Measurements from ENCODE around the gene NSDHL. TPM values are rescaled to one million over a fixed set of nuclear protein-coding genes. Genes with fewer than 3 reads are reported as not detected.

NSDHL gene
- polyA plus RNA-seq, 2 of the 4 experiments (the other 2 are of a cell fraction) = 24.9 to 50.5 TPM

- 14% methylated on average over 3 of the region's 3 CpGs for WGBS (ENCODE audit: missing lambda C conversion rate)
- POLR2A ChIA-PET = interaction anchor here (1.6 kb wide), 1 partner anchor 9 kb away, joined by 3 read pairs; the partner anchor contains the start of genes CETN2 and NSDHL
- peak; percentile 66 to 76; a peak in 4 of 6 replicates for ATAC-seq
- CTCF ChIA-PET = interaction anchor here (0.6 to 3.0 kb wide), 17 partner anchors 9 to 1316 kb away, joined by 3 to 15 read pairs (median 4); partner anchors contain the start of genes CETN2 and NSDHL
- peak; percentile 47 to 54 for DNase-seq (ENCODE audit: low read depth in 1 of 2, low spot score in 1 of 2)
- TF ChIP-seq MAZ (IDR thresholded peaks at IDR 0.05; ENCODE audit: borderline replicate concordance, low read depth, low read length) = no peak
- no peak for TF ChIP-seq CHD2 (IDR thresholded peaks at IDR 0.05; ENCODE audit: low read length, partially characterized antibody)
- no peak for TF ChIP-seq CEBPB (IDR thresholded peaks at IDR 0.05)
- no peak for TF ChIP-seq EHF (CRISPR knock-in tag; IDR thresholded peaks at IDR 0.05)
- TF ChIP-seq EP300 (IDR thresholded peaks at IDR 0.05) = no peak
- peak; percentile 33; the same call in 2 of the 3 replicates for TF ChIP-seq SMC3 (IDR thresholded peaks at IDR 0.05)
- no peak for TF ChIP-seq HOXB13 (CRISPR knock-in tag; IDR thresholded peaks at IDR 0.05; ENCODE audit: low read depth)
- no peak for TF ChIP-seq HOXB5 (CRISPR knock-in tag; IDR thresholded peaks at IDR 0.05)
- no peak for TF ChIP-seq SREBF2 (IDR thresholded peaks at IDR 0.05)
- TF ChIP-seq JUNB (IDR thresholded peaks at IDR 0.05) = no peak
- TF ChIP-seq CBX8 (IDR thresholded peaks at IDR 0.05) = no peak
- no peak for TF ChIP-seq EHMT2 (IDR thresholded peaks at IDR 0.05; ENCODE audit: low read depth)
- TF ChIP-seq ELK1 (IDR thresholded peaks at IDR 0.05; ENCODE audit: low read depth, low read length) = no peak
- no peak for TF ChIP-seq ZFP36 (IDR thresholded peaks at IDR 0.05; ENCODE audit: borderline replicate concordance, partially characterized antibody)
- peak; percentile 56 for TF ChIP-seq CTCF (IDR thresholded peaks at IDR 0.05)
- TF ChIP-seq FOXS1 (CRISPR knock-in tag; IDR thresholded peaks at IDR 0.05) = no peak
- TF ChIP-seq NPAS2 (CRISPR knock-in tag; IDR thresholded peaks at IDR 0.05; ENCODE audit: borderline replicate concordance) = no peak
- TF ChIP-seq TP53 (CRISPR knock-in tag; IDR thresholded peaks at IDR 0.05) = no peak
- peak; percentile 59 to 67 for TF ChIP-seq RAD21 (conservative IDR thresholded peaks at IDR 0.05 in 1 of 2, IDR thresholded peaks at IDR 0.05 in 1 of 2)
- TF ChIP-seq E2F6 (IDR thresholded peaks at IDR 0.05; ENCODE audit: borderline replicate concordance, low read depth) = no peak
- no peak for TF ChIP-seq POLR2A (IDR thresholded peaks at IDR 0.05; ENCODE audit: low read length)
- no peaks in the 10 kb centered on the region for H3K4me1 ChIP-seq
- peak; percentile 97 for FAIRE-seq
- no peak overlapping the region for H3K27ac ChIP-seq
- no peaks in the 10 kb centered on the region for H3K9me3 ChIP-seq
- no peak overlapping the region for H3K4me2 ChIP-seq
- H3K4me3 ChIP-seq = no peak overlapping the region
These were observed 9.6 kb upstream of the NSDHL start for GRCh38 chrX:152821145-152821765.

GRCh38 chrX:152822383-152823086, 8.3 kb upstream of the NSDHL start:
- TF ChIP-seq RCOR1 (IDR thresholded peaks at IDR 0.05; ENCODE audit: low read depth, low read length) = no peak
- no peak for TF ChIP-seq ZSCAN20 (CRISPR knock-in tag; IDR thresholded peaks at IDR 0.05)
- TF ChIP-seq ESRRA (IDR thresholded peaks at IDR 0.05; ENCODE audit: borderline replicate concordance, low read length) = no peak
- no peak for TF ChIP-seq FOXS1 (CRISPR knock-in tag; IDR thresholded peaks at IDR 0.05)
- TF ChIP-seq HES2 (IDR thresholded peaks at IDR 0.05) = no peak
- TF ChIP-seq HOXB13 (CRISPR knock-in tag; IDR thresholded peaks at IDR 0.05; ENCODE audit: low read depth) = no peak
- TF ChIP-seq ELK1 (IDR thresholded peaks at IDR 0.05; ENCODE audit: low read depth, low read length) = no peak
- TF ChIP-seq CTCF (IDR thresholded peaks at IDR 0.05) = no peak
- TF ChIP-seq NR3C1 (IDR thresholded peaks at IDR 0.05) = no peak
- 6% methylated on average over 6 of the region's 6 CpGs for WGBS (ENCODE audit: missing lambda C conversion rate)
- peak; percentile 28 for FAIRE-seq
- H3K27ac ChIP-seq = no peak overlapping the region
- ChIA-PET POLR2A (no interaction called here), CTCF (interaction anchor here (1.3 to 3.0 kb wide), 7 partner anchors 10 to 1109 kb away, joined by 4 to 15 read pairs (median 8); no protein-coding TSS in a partner anchor)
- peak; percentile 30 to 54; a peak in 2 of 6 replicates for ATAC-seq
- no peaks in the 10 kb centered on the region for H3K9me3 ChIP-seq
- H3K4me1 ChIP-seq = no peaks in the 10 kb centered on the region
- DNase-seq (ENCODE audit: low read depth in 1 of 2, low spot score in 1 of 2) = no peak
- H3K4me2 ChIP-seq = no peak overlapping the region
- no peak overlapping the region for H3K4me3 ChIP-seq
